ENCODE measurements around the gene CD55.

CD55 gene

GRCh38 chr1:207321079-207321789 is at the start of gene CD55:
TSS of gene CD55 (plus strand) at chr1:207321678. CDS start at chr1:207321766, 88 bp downstream.
- peak; percentile 99 for DNase-seq

GRCh38 chr1:207274882-207275281 is 46.6 kb upstream of the CD55 start:
- DNase-seq = no peak

GRCh38 chr1:207276465-207276864 is 45.0 kb upstream of the CD55 start:
- DNase-seq = no peak

GRCh38 chr1:207277241-207277640 is 44.2 kb upstream of the CD55 start:
- DNase-seq = no peak

- no peak for DNase-seq
Observed at GRCh38 chr1:207279652-207280051, 41.8 kb upstream of the CD55 start.

- DNase-seq = no peak
Observed at GRCh38 chr1:207280706-207281105, 40.8 kb upstream of the CD55 start.

- no peak for DNase-seq
Observed at GRCh38 chr1:207282058-207282457, 39.4 kb upstream of the CD55 start.

GRCh38 chr1:207282496-207283380 is 38.7 kb upstream of the CD55 start:
- DNase-seq = no peak

GRCh38 chr1:207283421-207283820 is 38.1 kb upstream of the CD55 start:
- DNase-seq = no peak

GRCh38 chr1:207284209-207284897 is 37.1 kb upstream of the CD55 start:
- no peak for DNase-seq

GRCh38 chr1:207286786-207287468 is 34.6 kb upstream of the CD55 start:
- no peak for DNase-seq

GRCh38 chr1:207288315-207288714 is 33.2 kb upstream of the CD55 start:
- no peak for DNase-seq

- DNase-seq = no peak
Observed at GRCh38 chr1:207289756-207290155, 31.7 kb upstream of the CD55 start.

- no peak for DNase-seq
Observed at GRCh38 chr1:207291723-207292122, 29.8 kb upstream of the CD55 start.

GRCh38 chr1:207298186-207298585 is 23.3 kb upstream of the CD55 start:
- no peak for DNase-seq

GRCh38 chr1:207298636-207299398 is 22.7 kb upstream of the CD55 start:
- no peak for DNase-seq

- DNase-seq = no peak
Observed at GRCh38 chr1:207300970-207301369, 20.5 kb upstream of the CD55 start.

- DNase-seq = no peak
Observed at GRCh38 chr1:207302618-207303393, 18.7 kb upstream of the CD55 start.

GRCh38 chr1:207304710-207305488 is 16.6 kb upstream of the CD55 start:
- DNase-seq = no peak

GRCh38 chr1:207305489-207305873 is 16.0 kb upstream of the CD55 start:
- DNase-seq = no peak

GRCh38 chr1:207306023-207306422 is 15.5 kb upstream of the CD55 start:
- DNase-seq = no peak
